ENCODE results near the gene SEC14L5.
A peak's percentile ranks its signal among the peaks of the same experiment; 100 is the strongest.
"Not testable (repeated sequence)": the region's sequence is repeated elsewhere in the genome, so short reads cannot be mapped to it uniquely, and the experiment has no call there.

SEC14L5 gene

GRCh38 chr16:4957720-4958509, at the start of gene SEC14L5:
Gene SEC14L5 (plus strand): TSS chr16:4958330. CDS start chr16:4959324, 994 bp downstream.
- peak; percentile 76 for DNase-seq (ENCODE audit: low read depth)

- DNase-seq (ENCODE audit: low read depth), result no peak
These were observed 49.2 kb upstream of the SEC14L5 start for GRCh38 chr16:4908854-4909401.

DNA sequence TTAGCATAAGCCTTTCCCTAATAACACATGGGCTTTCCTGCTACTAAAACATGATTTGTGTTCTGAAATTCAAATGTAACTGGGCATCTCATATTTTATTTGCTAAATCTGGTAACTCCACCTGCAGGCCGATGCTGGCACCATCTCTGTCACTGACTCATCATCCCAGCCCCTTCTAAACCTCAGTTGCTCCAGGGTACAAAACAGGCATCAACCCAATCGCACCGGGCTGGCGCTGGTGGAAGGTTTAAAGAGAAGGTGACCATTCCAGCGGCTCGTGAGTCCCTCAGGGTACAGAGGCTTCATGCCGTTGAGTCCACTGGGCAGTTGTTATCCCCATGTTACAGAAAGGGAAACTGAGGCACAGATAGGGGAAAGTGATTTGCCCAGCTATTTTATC, 48.3 kb upstream of the SEC14L5 start:
- DNase-seq (ENCODE audit: low read depth), result no peak

DNA sequence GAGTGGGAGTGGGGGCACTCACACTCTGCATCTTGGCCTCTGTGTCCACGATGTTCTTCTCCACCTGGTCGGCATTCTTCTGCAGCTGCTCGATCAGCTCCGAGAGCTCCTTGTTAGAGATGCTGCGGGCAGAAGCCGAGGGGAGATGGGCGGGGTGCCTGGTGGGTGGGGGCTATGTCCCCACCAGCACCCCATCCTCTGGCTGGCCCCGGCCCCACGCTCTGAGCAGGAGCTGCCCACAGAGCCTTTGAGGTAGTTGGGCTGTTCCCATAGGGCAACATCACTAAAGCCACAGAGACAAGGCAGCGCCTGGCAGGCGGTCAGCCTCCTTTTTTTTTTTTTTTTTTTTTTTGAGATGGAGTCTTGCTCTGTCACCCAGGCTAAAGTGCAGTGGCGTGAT, 47.3 kb upstream of the SEC14L5 start:
- no peak for DNase-seq (ENCODE audit: low read depth)

GRCh38 chr16:4911970-4912386, 46.2 kb upstream of the SEC14L5 start:
- DNase-seq (ENCODE audit: low read depth), result no peak

DNA sequence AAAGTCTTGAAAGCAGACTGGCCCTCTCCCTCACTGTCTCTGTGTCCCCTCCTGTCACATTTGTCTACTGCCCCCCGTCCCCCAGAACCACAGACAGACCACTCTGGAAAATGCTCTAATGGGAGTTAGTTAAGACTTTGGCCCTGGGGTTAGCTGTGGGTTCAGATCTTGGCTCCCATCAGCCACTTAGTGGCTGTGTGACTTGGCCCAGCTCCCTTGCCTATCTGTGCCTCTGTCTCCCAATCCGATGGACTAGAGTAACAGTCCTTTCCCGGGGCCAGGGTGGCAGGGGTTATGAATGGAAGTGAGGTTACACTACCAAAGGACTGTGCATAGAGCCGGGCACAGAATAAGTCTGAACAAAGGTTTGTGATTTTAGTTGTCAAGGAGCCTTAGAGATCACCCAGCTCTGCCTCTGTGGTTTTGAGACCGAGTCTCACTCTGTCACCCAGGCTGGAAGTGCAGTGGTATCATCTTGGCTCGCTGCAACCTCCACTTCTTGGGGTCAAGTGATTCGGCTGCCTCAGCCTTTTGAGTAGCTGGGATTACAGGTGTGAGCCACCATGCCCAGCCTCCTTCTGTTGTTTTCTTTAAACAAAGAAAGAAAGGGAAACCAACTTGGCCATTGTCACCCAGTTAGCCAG, 44.9 kb upstream of the SEC14L5 start:
- DNase-seq (ENCODE audit: low read depth), result no peak

GRCh38 chr16:4913774-4914525, 44.2 kb upstream of the SEC14L5 start:
- DNase-seq (ENCODE audit: low read depth), result no peak

DNA sequence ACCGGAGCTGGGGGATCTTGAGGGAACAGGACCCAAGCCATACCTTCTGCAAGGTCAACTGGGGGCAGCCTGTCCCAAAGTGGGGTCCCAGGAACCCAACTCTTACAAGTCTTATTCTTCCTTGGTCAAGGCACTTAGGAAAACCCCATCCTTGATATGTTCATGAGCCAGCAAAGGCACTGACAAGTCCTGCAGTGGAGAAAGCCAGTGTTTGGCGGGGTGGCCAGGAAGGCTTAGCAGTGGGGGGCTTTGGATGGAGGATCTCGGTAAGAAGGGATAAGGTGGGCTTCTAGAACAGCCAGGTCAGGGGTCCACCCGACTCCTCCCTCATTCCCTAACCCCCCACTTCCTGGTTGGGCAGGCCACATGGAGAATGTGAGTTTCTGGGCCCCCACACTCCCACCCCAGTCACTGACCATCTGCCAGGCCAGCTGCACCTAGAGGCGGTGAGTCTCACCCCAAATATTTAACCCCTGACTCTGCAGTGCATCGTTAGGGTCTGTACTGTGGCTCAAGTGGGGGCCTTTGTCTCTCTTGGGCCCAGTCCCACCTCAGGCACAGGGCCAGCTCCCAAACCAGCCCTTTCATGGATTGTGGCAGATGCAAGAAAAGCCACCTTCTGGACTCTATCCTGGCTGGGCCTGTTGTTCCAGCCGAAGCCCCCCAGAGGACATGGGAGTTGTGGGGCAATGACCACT, 43.5 kb upstream of the SEC14L5 start:
- DNase-seq (ENCODE audit: low read depth), result no peak

- no peak for DNase-seq (ENCODE audit: low read depth)
These were observed 42.8 kb upstream of the SEC14L5 start for GRCh38 chr16:4915226-4915761.

- DNase-seq (ENCODE audit: low read depth), result no peak
These were observed 41.0 kb upstream of the SEC14L5 start for GRCh38 chr16:4917117-4917516.

GRCh38 chr16:4918781-4919251, 39.3 kb upstream of the SEC14L5 start:
- no peak for DNase-seq (ENCODE audit: low read depth)

- DNase-seq (ENCODE audit: low read depth), result no peak
These were observed 37.3 kb upstream of the SEC14L5 start for GRCh38 chr16:4920826-4921225.

DNA sequence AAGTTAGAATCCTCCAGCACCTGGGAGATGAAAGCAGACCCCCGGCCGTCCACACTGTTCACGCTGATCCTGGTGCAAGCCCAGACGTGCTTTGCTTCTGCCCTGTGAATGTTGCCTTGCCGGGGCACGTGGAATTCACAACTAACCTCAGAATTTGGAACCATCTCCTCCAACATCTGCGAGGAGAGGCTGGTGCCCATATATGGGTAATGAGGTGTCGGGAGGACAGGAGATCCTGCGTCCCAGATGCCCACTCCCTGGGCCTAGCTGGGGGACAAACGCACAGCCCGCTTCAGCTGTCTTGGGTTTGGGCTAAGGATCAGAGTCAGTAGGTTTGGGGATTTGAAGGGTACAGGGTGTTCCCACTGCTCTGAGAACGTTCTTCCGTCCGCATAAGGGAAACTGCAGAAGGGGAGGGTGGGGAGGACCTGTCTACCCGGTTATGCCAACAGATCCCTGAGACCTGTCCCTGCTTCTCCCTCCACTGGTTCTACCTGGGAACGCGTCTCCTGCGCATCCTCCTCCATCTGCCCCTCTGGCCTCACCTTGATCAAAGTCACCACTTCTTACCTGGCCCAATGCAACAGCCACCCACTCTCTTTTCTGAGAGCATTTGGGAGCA, 35.3 kb upstream of the SEC14L5 start:
- no peak for DNase-seq (ENCODE audit: low read depth)

DNA sequence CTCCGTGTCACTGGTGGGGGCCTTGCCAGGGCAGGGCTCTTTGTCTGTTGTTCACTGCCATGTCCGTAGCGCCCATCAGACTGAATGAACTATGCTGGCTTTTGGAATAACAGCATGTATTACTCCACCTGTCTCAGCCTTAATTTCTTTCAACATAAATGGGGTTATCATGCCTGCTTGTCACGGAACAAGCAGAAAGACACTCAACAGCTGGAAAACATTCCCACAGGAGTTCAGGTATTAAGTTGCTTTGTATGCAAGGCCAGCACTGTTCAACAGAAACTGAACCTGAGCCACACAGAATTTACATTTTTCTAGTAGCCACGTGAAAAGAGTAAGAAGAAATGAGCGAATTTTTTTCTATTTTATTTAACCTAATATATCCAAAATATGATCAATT, 34.3 kb upstream of the SEC14L5 start:
- DNase-seq (ENCODE audit: low read depth), result no peak

DNA sequence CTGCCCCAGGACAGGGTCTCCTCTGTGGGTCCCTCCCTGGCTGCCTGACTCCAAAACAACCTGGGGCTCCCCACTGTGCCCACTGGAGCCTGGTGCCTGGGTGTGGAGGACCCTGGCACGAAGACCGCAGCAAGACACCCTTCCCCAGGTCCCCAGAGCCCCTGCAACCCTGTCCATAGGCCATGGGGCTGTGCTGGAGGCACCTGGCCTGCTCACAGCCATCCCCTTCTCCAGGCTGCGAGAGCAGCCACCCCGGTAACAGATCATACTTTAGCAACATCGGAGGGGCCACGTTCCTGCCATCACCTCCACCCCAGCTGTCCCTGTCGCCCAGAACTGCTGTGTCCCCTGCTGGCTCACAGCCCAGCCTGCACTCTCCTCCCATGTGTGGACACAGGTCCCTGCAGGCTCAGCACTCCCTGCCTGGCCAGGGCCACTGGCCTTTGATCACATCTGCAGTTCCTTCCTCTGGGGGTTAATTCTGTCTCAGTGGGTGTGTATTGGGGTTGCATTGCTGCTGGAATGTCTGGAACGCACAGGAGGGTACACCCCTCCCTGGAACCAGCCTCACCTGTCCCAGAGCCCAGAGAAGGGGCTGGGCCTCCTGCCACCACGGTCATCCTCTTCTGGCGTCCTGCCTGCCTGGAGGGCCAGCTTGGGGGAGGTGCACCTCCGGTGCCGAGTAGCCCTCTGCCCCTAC, 33.4 kb upstream of the SEC14L5 start:
- DNase-seq (ENCODE audit: low read depth), result no peak

GRCh38 chr16:4925293-4925607, 32.9 kb upstream of the SEC14L5 start:
- DNase-seq (ENCODE audit: low read depth), result no peak

- no peak for DNase-seq (ENCODE audit: low read depth)
These were observed 32.3 kb upstream of the SEC14L5 start for GRCh38 chr16:4925791-4926190.

- no peak for DNase-seq (ENCODE audit: low read depth)
These were observed 31.2 kb upstream of the SEC14L5 start for GRCh38 chr16:4926928-4927327.

GRCh38 chr16:4927661-4928060, 30.5 kb upstream of the SEC14L5 start:
- DNase-seq (ENCODE audit: low read depth), result no peak

GRCh38 chr16:4928227-4928626, 29.9 kb upstream of the SEC14L5 start:
- no peak for DNase-seq (ENCODE audit: low read depth)

GRCh38 chr16:4929619-4930018, 28.5 kb upstream of the SEC14L5 start:
- not testable (repeated sequence) for DNase-seq (ENCODE audit: low read depth)

Measured in stimulated activated CD8-positive, alpha-beta memory T cell treated with anti-CD3 and anti-CD28 coated beads, Interleukin-4, amount 100 ng/mL, for 24 hours (primary cell).